Measurements from ENCODE around the gene DOCK8. TPM values are rescaled to one million over a fixed set of nuclear protein-coding genes. Genes with fewer than 3 reads are reported as not detected.

Gene DOCK8
- total and polyA plus RNA-seq, 2 experiments from 2014 or later, result 0.94 to 1.2 TPM

- peaks cover 38% of the 10 kb centered on the region for H3K27me3 ChIP-seq (ENCODE audit: insufficient read depth)
- H3K4me3 ChIP-seq, result no peak overlapping the region
- no peaks in the 10 kb centered on the region for H3K4me1 Mint-ChIP-seq
- H3K4me3 Mint-ChIP-seq, result no peak overlapping the region
- DNase-seq (ENCODE audit: low spot score), result no peak
- H2AFZ ChIP-seq, result no peak overlapping the region
- H3K4me2 ChIP-seq, result no peak overlapping the region
- H3K79me2 ChIP-seq (replicated peaks; ENCODE audit: insufficient read depth), result no peaks in the 10 kb centered on the region
- no peak overlapping the region for H3K27ac Mint-ChIP-seq
- ATAC-seq, result no peak
- H3K9me3 Mint-ChIP-seq, result no peaks in the 10 kb centered on the region; the same call in 2 of the 3 replicates
- no peaks in the 10 kb centered on the region for H3K36me3 Mint-ChIP-seq (ENCODE audit: low read depth)
- no peaks in the 10 kb centered on the region for H4K20me1 ChIP-seq (replicated peaks; ENCODE audit: insufficient read depth)
- no peaks in the 10 kb centered on the region; the same call in 1 of the 2 replicates for H3K9me2 ChIP-seq (ENCODE audit: insufficient read depth)
- H3K27me3 Mint-ChIP-seq (ENCODE audit: insufficient read depth, low read depth, poor library complexity), result peaks cover 19% of the 10 kb centered on the region
- TF ChIP-seq POLR2AphosphoS5 (IDR thresholded peaks at IDR 0.05; ENCODE audit: low read depth) (no peak), NANOG (IDR thresholded peaks at IDR 0.05; ENCODE audit: borderline replicate concordance) (no peak), ZNF114 (CRISPR knock-in tag; IDR thresholded peaks at IDR 0.05) (no peak), CREB1 (CRISPR knock-in tag; IDR thresholded peaks at IDR 0.05; ENCODE audit: low read depth) (no peak), STAT1 (IDR thresholded peaks at IDR 0.05; ENCODE audit: unreplicated experiment) (no peak), ZNF462 (CRISPR knock-in tag; IDR thresholded peaks at IDR 0.05) (no peak), ZNF331 (CRISPR knock-in tag; IDR thresholded peaks at IDR 0.05; ENCODE audit: low read depth) (no peak), EZH2phosphoT487 (IDR thresholded peaks at IDR 0.05; ENCODE audit: unreplicated experiment) (no peak), REST (IDR thresholded peaks at IDR 0.05; ENCODE audit: unreplicated experiment) (no peak), EZH2 (IDR thresholded peaks at IDR 0.05; ENCODE audit: low read depth, unreplicated experiment) (no peak), JUNB (IDR thresholded peaks at IDR 0.05; ENCODE audit: unreplicated experiment) (no peak)
- TF ChIP-seq, protein P1, sequence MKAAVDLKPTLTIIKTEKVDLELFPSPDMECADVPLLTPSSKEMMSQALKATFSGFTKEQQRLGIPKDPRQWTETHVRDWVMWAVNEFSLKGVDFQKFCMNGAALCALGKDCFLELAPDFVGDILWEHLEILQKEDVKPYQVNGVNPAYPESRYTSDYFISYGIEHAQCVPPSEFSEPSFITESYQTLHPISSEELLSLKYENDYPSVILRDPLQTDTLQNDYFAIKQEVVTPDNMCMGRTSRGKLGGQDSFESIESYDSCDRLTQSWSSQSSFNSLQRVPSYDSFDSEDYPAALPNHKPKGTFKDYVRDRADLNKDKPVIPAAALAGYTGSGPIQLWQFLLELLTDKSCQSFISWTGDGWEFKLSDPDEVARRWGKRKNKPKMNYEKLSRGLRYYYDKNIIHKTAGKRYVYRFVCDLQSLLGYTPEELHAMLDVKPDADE (IDR thresholded peaks at IDR 0.05), result no peak
- TF ChIP-seq, protein P2, sequence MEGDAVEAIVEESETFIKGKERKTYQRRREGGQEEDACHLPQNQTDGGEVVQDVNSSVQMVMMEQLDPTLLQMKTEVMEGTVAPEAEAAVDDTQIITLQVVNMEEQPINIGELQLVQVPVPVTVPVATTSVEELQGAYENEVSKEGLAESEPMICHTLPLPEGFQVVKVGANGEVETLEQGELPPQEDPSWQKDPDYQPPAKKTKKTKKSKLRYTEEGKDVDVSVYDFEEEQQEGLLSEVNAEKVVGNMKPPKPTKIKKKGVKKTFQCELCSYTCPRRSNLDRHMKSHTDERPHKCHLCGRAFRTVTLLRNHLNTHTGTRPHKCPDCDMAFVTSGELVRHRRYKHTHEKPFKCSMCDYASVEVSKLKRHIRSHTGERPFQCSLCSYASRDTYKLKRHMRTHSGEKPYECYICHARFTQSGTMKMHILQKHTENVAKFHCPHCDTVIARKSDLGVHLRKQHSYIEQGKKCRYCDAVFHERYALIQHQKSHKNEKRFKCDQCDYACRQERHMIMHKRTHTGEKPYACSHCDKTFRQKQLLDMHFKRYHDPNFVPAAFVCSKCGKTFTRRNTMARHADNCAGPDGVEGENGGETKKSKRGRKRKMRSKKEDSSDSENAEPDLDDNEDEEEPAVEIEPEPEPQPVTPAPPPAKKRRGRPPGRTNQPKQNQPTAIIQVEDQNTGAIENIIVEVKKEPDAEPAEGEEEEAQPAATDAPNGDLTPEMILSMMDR (conservative IDR thresholded peaks at IDR 0.05; ENCODE audit: low read depth in 2 of 2), result no peak
- H3K36me3 ChIP-seq (ENCODE audit: insufficient read depth), result no peaks in the 10 kb centered on the region
- peaks cover 6% of the 10 kb centered on the region for H3K4me1 ChIP-seq (ENCODE audit: insufficient read depth)
- peaks cover 6% of the 10 kb centered on the region; the same call in 1 of the 2 replicates for H3F3A ChIP-seq (replicated peaks; ENCODE audit: low read depth)
- H3K27ac ChIP-seq (ENCODE audit: low read depth), result no peak overlapping the region
Measured at GRCh38 chr9:211036-211435, 3.6 kb upstream of the DOCK8 start.

Measured in GM23338 (cell line).